ENCODE results near the gene MSMB.
"Not testable (repeated sequence)": the region's sequence is repeated elsewhere in the genome, so short reads cannot be mapped to it uniquely, and the experiment has no call there.

Gene MSMB

GRCh38 chr10:46073564-46073963 is 27.5 kb upstream of the MSMB start:
- no peak for DNase-seq
- in situ Hi-C loops (cut with MboI; ENCODE audit: low pct_unique_long_range_greater_than_20kb, low sequenced_read_pairs) = no loop called here

GRCh38 chr10:46070749-46071148 is 24.7 kb upstream of the MSMB start:
- in situ Hi-C loops (cut with MboI; ENCODE audit: low pct_unique_long_range_greater_than_20kb, low sequenced_read_pairs) = no loop called here

GRCh38 chr10:46069771-46070463 is 23.8 kb upstream of the MSMB start:
- in situ Hi-C loops (cut with MboI; ENCODE audit: low pct_unique_long_range_greater_than_20kb, low sequenced_read_pairs) = no loop called here
- no peak for DNase-seq

More at GRCh38 chr10:46070749-46071148, 24.7 kb upstream of the MSMB start:
- no peak for DNase-seq

DNA sequence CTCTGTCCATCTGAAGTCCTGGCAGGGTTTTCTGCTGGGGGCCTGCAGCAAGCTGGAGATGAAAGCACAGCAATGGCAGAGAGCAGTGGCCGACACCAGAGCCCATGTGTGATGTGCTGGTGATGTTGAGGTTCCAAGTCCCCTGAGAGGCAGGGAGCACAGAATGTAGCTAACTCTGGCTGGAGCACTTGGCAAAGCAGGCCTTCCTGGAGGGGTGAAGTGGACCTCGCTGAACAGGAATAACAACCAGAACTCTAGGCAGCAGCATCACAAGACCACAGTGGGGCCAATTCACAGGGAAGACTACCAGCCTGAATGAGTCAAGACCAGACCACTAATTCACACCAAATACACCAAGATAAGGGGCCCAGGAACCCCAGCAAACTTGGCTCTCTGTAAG is 22.8 kb upstream of the MSMB start:
- in situ Hi-C loops (cut with MboI; ENCODE audit: low pct_unique_long_range_greater_than_20kb, low sequenced_read_pairs) = no loop called here
- no peak for DNase-seq

DNA sequence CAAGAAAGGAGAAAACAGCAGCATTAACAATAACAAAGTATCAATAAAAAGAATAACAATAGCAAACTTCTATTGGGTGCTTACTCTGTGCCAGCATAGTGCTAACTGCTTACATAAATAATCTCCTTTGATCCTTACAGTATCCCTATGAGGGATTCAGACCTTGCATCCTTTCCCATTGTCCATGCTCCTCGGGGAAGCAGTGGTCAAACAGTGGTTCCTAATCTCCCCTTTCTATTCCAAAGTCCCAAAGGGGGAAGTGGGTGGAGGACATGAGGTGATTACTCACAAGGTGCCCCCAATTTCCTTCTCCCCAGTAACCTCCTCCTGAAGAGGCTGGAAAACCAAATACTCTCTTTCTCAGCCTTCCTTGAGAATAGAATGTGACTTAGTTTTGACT is 22.0 kb upstream of the MSMB start:
- DNase-seq = no peak
- in situ Hi-C loops (cut with MboI; ENCODE audit: low pct_unique_long_range_greater_than_20kb, low sequenced_read_pairs) = no loop called here

DNA sequence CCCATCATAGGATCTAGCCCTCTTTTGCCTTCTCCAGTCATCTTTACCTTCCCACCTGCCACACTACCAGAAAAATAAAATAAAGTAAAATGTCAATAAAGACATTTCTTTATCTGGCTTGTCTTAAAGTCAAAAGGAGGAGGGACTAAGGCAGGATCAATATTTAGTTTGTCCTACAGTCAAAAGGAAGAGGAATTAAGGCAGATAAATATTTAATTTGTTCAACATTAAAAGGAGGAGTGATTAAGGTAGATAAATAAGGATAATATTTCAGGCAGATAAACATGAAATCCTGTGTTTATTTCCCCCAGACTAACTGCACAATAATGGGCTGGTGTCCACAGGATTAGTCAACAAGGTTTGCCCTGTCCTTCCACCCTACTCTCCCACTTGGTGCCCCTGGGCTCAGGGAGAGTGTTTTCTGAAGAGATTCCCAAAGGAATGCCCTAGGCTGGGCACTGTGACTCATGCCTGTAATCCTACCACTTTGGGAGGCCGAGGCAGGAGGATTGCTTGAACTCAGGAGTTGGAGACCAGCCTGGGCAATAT is 18.3 kb upstream of the MSMB start:
- in situ Hi-C loops (cut with MboI; ENCODE audit: low pct_unique_long_range_greater_than_20kb, low sequenced_read_pairs) = no loop called here
- no peak for DNase-seq

DNA sequence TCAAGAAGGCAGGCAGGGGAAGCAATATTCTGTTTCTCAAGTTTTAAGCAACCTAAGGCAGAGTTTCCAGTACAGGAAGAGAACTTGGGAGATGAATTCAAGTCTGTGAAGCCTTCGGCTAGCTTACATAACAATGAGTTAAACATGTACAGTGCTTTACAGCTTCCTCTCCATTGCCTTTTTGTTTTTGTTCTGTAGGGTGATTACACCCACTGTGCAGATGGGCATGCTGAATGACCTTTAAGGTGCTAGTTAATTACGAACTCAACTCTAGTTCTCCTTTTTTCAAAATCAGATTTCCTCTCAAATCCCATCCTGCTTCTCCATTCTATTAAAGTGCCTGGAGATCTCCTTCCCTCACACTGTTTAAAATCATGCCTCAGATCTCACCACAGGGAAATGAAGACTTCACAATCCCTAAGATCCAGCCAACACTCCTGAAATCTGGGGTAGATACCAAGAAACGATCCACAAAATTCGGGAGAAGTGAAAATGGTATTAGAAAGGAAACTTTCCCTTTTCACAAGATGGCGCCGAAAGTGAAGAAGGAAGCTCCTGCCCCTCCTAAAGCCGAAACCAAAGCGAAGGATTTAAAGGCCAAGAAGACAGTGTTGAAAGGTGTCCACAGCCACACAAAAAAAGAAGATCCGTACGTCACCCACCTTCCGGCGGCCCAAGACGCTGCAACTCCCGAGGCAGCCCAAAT is 16.8 kb upstream of the MSMB start:
- in situ Hi-C loops (cut with MboI; ENCODE audit: low pct_unique_long_range_greater_than_20kb, low sequenced_read_pairs) = no loop called here
- peak; percentile 17 for DNase-seq

DNA sequence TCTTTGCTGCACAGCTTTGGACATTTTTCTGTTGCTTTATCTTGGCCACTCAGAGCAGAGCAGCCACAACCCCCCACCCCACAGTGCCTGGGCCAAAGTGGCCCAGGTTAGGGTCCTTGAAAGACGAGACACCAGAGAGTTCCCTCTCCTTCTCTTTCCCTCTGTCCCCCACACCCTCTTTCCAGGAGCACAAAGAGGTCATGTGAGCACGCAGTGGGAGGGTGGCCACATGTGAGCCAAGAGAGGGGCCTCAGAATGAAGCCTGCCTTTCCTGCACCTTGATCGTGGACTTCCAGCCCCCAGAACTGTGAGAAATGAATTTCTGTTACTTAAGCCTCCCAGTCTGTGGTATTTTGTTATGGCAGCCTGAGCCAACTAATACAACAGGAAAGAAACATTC is 14.6 kb upstream of the MSMB start:
- in situ Hi-C loops (cut with MboI; ENCODE audit: low pct_unique_long_range_greater_than_20kb, low sequenced_read_pairs) = no loop called here
- no peak for DNase-seq

- DNase-seq; in situ Hi-C loops (cut with MboI; ENCODE audit: low pct_unique_long_range_greater_than_20kb, low sequenced_read_pairs): not testable (repeated sequence)
Measured at GRCh38 chr10:46057927-46058326, 11.9 kb upstream of the MSMB start.

- in situ Hi-C loops (cut with MboI; ENCODE audit: low pct_unique_long_range_greater_than_20kb, low sequenced_read_pairs) = no loop called here
- no peak for DNase-seq
Measured at GRCh38 chr10:46057038-46057437, 11.0 kb upstream of the MSMB start.

DNA sequence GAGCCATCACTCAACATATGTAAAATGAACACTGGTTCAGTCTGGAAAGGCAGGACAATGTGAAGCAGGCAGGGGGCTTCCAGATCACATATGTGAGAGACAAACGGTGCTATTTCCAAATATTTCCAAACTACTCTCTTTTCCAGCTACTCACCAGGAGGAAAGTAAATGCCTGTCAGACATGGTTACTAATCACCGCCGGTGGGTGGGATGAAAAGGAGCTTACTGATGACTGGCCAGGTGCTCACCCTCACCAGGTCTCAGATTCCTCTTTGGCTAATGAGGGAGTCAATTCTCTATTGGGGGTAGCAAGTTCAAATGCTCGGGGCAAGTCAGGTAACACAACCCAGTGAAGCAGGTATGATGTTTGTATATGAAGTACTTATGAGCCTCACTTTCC is 9.7 kb upstream of the MSMB start:
- in situ Hi-C loops (cut with MboI; ENCODE audit: low pct_unique_long_range_greater_than_20kb, low sequenced_read_pairs) = no loop called here

DNA sequence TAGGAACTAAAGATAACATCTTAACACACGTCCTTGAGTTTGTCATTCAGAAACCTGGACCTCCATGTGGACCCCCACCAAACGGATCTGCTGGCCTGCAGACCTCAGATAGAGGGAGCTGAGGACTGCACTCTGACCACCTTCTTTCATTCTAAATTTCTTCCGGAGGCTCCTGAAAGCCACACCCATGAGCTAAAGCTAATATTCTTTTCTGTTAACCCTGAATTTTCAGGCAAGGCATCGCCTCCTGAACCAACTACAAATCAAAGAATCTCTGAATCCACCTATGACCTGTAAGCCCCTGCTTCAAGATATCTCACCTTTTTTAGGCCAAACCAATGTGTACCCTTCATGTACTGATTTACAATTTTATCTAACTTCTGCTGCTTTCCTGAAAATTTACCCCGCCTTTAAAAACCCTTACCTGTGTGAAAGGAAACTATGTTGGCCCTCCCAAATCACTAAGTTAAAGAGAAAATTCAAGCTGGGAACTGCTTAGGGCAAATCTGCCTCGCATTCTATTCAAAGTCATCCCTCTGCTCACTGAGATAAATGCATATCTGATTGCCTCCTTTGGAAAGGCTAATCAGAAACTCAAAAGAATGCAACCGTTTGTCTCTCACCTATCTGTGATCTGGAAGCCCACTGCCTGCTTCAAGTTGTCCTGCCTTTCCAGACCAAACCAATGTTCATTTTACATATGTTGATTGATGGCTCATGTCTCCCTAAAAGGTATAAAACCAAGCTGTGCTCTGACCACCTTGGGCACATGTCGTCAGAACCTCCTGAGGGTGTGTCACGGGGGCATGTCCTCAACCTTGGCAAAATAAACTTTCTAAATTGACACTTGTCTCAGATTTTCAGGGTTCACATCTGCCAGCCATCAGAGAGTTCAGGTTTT is 7.7 kb upstream of the MSMB start:
- in situ Hi-C loops (cut with MboI; ENCODE audit: low pct_unique_long_range_greater_than_20kb, low sequenced_read_pairs) = no loop called here
- DNase-seq = no peak

More for the DNA sequence above, 9.7 kb upstream of the MSMB start:
- DNase-seq = no peak

DNA sequence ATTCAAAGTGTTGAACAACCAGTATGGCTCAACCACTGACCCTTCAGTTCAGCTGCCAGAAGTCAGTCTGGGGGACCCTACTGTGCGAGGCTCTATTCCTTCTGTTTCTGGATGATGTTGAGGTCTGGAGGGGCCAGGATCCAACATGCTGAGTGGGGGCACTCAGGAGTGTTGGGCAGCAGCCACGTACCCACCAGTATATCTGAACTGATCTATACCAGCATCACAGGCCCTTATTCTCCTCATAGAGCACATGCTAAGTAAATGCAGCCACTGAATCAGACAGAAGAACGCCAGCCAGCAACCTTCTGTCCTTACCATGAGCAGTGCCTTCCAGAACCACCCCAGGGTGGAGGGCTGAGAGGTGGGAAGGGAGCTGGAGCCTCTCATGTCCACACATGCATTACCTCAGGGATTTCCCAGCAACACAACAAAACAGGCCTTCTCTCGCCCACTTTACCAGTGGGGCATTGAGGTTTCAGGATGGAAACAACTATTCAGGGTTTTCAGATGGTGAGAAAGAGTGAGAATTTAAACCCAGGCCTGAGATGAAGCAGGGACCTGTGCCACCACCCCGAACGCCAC is 6.8 kb upstream of the MSMB start:
- DNase-seq = no peak
- in situ Hi-C loops (cut with MboI; ENCODE audit: low pct_unique_long_range_greater_than_20kb, low sequenced_read_pairs) = no loop called here

DNA sequence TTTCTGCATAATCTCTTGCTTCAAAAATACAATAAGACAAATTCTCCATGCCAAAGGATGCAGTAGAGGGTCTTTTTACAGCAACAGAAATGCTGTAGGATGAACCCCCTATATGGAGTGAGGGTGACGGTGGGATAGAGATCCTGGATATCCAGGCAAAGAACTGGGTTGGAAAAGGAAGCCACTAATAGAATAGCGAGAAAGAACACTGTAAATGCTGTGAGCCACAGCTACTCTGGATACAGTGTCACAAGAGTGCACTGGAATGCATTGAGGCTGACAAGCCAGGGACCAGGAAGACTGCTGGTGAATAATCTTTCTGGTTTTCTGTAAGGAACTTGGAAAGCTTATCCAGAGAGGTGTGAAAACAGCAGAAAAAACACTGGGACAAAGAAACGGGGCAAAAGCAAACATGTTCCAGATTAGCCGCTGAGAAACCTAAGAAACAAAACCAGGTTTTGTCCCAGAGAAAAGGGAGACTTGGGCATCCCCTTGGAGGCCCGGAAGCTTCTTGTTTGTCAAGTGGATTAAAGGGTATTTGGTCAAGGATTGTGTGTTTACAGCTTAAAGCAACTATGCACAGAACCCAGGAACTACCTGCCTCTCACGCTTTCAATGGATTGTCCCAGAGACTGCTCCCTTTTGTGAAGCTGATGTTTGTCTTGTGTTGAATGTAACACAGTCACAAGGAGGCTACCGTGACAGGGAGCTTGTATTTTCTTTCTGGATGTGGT is 6.2 kb upstream of the MSMB start:
- in situ Hi-C loops (cut with MboI; ENCODE audit: low pct_unique_long_range_greater_than_20kb, low sequenced_read_pairs) = no loop called here
- DNase-seq = no peak

- peak; percentile 62 for DNase-seq
- in situ Hi-C loops (cut with MboI; ENCODE audit: low pct_unique_long_range_greater_than_20kb, low sequenced_read_pairs) = no loop called here
Measured at GRCh38 chr10:46050941-46051623, 5.0 kb upstream of the MSMB start.

DNA sequence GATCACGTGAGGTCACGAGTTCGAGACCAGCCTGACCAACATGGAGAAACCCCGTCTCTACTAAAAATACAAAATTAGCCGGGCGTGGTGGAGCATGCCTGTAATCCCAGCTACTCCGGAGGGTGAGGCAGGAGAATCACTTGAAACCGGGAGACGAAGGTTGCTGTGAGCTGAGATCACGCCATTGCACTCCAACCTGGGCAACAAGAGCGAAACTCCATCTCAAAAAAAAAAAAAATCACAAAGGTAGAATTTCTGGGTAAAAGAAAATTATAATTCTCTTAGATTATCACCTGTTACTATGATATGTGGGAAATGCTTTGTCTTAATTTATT is 3.4 kb upstream of the MSMB start:
- in situ Hi-C loops (cut with MboI; ENCODE audit: low pct_unique_long_range_greater_than_20kb, low sequenced_read_pairs); DNase-seq: not testable (repeated sequence)

DNA sequence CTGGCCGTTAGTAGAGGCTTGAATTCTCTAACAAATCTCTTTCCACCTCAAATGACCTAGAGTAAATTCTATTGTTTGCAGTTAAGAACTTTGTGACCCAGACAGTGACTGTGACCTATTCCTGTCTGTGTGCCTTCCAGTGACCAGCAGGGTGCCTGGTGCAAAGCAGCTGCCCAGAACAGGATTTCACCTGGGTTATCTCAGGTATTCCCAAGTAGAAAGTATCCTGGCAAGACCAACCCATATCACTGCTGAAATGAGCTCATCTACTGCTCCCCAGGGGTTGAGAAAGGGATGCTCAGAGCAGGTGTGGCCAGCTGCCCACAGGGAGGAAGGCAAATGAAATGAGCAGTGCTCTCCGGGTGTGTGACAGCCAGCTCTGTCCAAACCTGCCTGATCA is 2.1 kb upstream of the MSMB start:
- no peak for DNase-seq
- in situ Hi-C loops (cut with MboI; ENCODE audit: low pct_unique_long_range_greater_than_20kb, low sequenced_read_pairs) = no loop called here

DNA sequence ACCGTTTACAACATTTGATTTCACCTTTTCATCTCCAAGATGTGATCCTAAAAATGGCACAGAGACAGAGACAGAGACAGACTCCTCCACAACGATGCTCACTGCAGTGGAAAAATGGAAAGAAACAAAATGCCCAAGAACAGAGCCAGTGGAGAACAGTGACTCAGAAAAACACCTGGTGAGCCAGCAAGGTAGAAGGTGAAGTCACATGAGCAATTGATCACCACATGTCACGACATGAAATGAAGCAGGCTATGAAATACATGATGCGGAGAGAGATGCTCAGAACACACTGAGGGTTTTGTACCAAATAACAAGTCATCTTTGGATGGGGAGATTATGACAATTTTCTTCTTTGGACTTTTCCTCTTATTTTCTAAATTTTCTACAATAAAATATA is 3.5 kb downstream of the MSMB start:
- in situ Hi-C loops (cut with MboI; ENCODE audit: low pct_unique_long_range_greater_than_20kb, low sequenced_read_pairs) = no loop called here
- no peak for DNase-seq

Data from KBM-7 (cell line).